Measurements from ENCODE around the gene SMIM22. TPM values are rescaled to one million over a fixed set of nuclear protein-coding genes. Genes with fewer than 3 reads are reported as not detected.

The SMIM22 gene
- total RNA-seq, 3 donors from 2014 or later, result 208 to 573 (median 395) TPM

DNA sequence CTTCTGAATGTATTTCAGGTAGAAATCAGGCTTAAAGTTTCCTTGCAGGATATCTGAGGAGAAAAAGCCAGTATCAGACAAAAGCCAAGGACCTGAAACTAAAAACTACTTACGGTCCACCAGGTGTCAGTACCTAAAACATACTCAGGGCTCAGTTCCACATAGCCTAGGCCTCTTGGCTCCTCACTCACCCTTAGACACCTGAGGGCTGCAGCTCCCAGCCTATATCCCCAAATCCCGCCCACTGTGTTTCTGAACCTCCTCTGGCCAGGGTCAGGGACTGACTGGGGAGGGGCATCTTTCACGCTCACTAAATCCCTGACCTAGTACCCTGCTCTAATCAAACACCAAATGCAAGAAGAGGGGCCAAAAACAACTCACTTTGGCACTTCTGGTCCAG, 16.1 kb downstream of the SMIM22 start:
- ATAC-seq (no peak), DNase-seq (no peak)
- Histone ChIP-seq H3K4me3 (no peak overlapping the region), H3K36me3 (ENCODE audit: low read depth) (no peaks in the 10 kb centered on the region), H3K4me1 (ENCODE audit: low read depth) (no peaks in the 10 kb centered on the region), H3K9me3 (no peaks in the 10 kb centered on the region)
- TF ChIP-seq, protein P1, sequence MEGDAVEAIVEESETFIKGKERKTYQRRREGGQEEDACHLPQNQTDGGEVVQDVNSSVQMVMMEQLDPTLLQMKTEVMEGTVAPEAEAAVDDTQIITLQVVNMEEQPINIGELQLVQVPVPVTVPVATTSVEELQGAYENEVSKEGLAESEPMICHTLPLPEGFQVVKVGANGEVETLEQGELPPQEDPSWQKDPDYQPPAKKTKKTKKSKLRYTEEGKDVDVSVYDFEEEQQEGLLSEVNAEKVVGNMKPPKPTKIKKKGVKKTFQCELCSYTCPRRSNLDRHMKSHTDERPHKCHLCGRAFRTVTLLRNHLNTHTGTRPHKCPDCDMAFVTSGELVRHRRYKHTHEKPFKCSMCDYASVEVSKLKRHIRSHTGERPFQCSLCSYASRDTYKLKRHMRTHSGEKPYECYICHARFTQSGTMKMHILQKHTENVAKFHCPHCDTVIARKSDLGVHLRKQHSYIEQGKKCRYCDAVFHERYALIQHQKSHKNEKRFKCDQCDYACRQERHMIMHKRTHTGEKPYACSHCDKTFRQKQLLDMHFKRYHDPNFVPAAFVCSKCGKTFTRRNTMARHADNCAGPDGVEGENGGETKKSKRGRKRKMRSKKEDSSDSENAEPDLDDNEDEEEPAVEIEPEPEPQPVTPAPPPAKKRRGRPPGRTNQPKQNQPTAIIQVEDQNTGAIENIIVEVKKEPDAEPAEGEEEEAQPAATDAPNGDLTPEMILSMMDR (IDR thresholded peaks at IDR 0.05), result no peak
- intact Hi-C loops (cut with DNase I, micrococcal nuclease), result no loop called here

DNA sequence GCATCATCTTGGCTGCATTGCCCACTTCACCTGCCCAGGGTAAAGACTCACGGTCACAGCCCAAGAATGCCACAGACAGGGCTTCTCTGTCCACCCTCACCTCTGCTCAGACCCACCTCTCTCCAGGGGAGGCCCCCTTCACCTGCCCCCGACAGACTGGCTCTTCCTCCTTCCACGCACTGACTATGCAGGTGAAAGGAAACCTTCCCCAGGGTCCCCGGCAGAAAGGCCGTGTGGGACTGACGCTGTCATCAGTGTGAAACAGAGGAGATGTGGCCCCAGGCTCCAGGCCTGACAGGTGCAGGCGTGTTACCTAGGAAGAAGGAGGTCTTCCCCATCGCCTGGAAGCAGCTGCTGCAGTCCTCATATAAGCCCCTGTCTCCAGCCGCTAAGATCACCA, 16.6 kb downstream of the SMIM22 start:
- intact Hi-C loops (cut with DNase I, micrococcal nuclease), result no loop called here
- Histone ChIP-seq H3K9me3 (no peaks in the 10 kb centered on the region), H3K36me3 (ENCODE audit: low read depth) (no peaks in the 10 kb centered on the region), H3K4me3 (no peak overlapping the region), H3K4me1 (ENCODE audit: low read depth) (no peaks in the 10 kb centered on the region)
- no peak for ATAC-seq
- no peak for DNase-seq
- TF ChIP-seq, protein P1 (IDR thresholded peaks at IDR 0.05), result no peak

DNA sequence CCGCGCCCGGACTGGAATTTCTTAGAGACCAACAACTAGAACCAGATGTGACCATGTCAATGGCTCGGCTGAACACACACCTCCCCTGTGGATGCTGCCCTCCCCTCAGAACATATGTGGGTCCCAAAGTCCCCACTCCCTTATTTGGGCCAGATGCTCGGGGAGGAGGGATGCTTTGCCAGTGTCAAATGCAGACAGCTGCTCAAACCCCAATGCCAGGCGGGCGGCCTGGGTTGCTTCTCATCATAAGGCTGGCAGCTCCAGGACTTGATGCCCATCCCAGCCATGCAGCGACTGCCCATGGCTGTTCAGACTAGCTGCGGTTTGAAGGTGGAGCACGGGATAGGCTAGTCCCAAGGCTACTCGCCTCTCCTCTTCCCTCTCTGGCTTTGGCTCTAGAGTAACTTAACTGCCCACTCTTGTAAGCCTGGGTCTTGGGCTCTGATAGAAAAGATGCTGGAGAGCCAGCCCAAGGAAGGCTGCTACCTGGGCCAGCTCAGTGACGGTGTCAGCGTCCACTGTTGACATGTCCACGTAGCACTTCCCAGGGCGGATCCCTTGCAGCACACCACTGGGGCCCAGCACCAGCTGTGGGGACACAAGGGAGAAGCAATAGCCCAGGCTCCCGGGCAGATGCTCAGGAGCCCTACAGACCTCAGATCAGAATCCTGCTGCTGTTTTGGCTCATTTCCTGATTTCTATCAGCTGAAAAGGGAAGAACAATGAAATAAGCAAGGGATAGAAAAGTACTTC, 18.3 kb downstream of the SMIM22 start:
- ATAC-seq, result no peak
- intact Hi-C loops (cut with DNase I, micrococcal nuclease), result no loop called here
- Histone ChIP-seq H3K4me3 (no peak overlapping the region), H3K36me3 (ENCODE audit: low read depth) (no peaks in the 10 kb centered on the region), H3K4me1 (ENCODE audit: low read depth) (no peaks in the 10 kb centered on the region), H3K9me3 (no peaks in the 10 kb centered on the region)
- no peak for DNase-seq
- TF ChIP-seq, protein P1 (IDR thresholded peaks at IDR 0.05), result no peak

DNA sequence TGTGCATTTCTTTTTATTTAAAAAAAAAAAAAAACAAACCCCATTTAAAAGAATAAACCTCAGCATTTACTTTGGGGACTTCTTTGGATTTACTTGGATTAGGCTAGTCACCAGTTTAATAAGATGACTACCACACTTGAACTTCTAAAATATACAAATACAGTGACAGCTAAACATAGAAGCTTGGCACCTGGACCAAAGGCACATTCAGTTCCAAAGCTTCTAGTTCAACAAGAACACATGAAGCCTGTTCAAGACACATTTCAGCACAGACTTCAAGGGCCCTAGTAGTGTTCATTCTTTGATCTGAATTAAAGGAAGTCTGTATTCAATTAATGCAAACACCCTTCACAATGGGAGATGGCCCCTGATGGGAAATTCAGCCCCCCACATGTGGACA, 18.9 kb downstream of the SMIM22 start:
- no peaks in the 10 kb centered on the region for H3K4me1 ChIP-seq (ENCODE audit: low read depth)
- H3K9me3 ChIP-seq, result no peaks in the 10 kb centered on the region
- TF ChIP-seq, protein P1 (IDR thresholded peaks at IDR 0.05), result no peak
- ATAC-seq, result no peak
- H3K4me3 ChIP-seq, result no peak overlapping the region
- no peak for DNase-seq
- intact Hi-C loops (cut with DNase I, micrococcal nuclease), result no loop called here
- no peaks in the 10 kb centered on the region for H3K36me3 ChIP-seq (ENCODE audit: low read depth)

DNA sequence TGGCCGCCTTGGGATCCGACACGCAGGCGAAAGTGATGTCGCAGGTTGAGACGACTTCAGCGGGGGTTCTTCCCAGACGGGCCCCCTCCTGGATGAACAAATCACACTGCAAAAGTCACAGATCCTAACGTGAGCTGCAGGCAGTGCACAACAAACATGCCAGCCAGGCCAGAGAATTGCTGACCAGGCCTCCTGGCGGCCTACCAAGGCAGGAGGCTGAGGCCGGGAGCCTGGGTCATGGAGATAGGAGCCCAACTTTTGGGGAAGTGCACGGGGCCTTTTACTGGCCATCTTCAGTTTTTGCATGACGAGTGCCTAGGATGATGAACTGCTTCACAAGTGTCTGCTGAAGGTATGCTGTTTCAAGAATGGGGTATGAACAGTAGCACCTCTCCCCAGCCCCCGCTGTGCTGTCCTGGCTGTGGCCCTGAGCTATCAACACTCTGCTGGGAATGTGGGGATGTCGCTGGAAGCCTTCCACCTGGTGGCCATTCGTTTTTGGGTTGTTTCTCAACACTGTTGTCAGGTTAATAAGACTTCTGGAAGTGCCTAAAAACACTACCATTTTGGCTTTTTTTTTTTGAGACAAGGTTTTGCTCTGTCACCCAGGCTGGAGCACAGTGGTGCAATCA, 19.5 kb downstream of the SMIM22 start:
- no peaks in the 10 kb centered on the region for H3K36me3 ChIP-seq (ENCODE audit: low read depth)
- H3K9me3 ChIP-seq, result no peaks in the 10 kb centered on the region
- no peak overlapping the region for H3K4me3 ChIP-seq
- DNase-seq (no peak), ATAC-seq (no peak)
- intact Hi-C loops (cut with DNase I, micrococcal nuclease), result no loop called here
- TF ChIP-seq, protein P1 (IDR thresholded peaks at IDR 0.05), result no peak
- no peaks in the 10 kb centered on the region for H3K4me1 ChIP-seq (ENCODE audit: low read depth)
